H1 (cell line): Measurements from ENCODE around the gene MAPKAP1.

Source experiments
- SP1 ChIP-seq: IDR thresholded peaks from 2 replicates; pipeline ENCODE4 v1.6.1; 2011; ENCODE audit warnings: low read depth, low read length
- TF ChIP-seq, protein P1 (sequence below), 3 experiments: IDR thresholded peaks; 1 replicate in 2 of 3; 2 replicates in 1 of 3; pipeline versions ENCODE4 v1.5.1 to v1.6.1; 2011; ENCODE audit warnings: low read length in 3 of 3, mild to moderate bottlenecking in 3 of 3, inconsistent platforms in 2 of 3, low read depth in 1 of 3, moderate library complexity in 1 of 3; ENCODE audit not compliant: insufficient read depth in 1 of 3; ENCODE audit errors: control extremely low read depth in 1 of 3
- TF ChIP-seq, protein P2 (sequence below): IDR thresholded peaks from 2 replicates; pipeline ENCODE4 v1.6.1; 2012; ENCODE audit warnings: inconsistent platforms

GRCh38 chr9:125652759-125653158 is 54.2 kb downstream of the MAPKAP1 start:
- TF ChIP-seq, protein P1, sequence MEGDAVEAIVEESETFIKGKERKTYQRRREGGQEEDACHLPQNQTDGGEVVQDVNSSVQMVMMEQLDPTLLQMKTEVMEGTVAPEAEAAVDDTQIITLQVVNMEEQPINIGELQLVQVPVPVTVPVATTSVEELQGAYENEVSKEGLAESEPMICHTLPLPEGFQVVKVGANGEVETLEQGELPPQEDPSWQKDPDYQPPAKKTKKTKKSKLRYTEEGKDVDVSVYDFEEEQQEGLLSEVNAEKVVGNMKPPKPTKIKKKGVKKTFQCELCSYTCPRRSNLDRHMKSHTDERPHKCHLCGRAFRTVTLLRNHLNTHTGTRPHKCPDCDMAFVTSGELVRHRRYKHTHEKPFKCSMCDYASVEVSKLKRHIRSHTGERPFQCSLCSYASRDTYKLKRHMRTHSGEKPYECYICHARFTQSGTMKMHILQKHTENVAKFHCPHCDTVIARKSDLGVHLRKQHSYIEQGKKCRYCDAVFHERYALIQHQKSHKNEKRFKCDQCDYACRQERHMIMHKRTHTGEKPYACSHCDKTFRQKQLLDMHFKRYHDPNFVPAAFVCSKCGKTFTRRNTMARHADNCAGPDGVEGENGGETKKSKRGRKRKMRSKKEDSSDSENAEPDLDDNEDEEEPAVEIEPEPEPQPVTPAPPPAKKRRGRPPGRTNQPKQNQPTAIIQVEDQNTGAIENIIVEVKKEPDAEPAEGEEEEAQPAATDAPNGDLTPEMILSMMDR (IDR thresholded peaks at IDR 0.05; ENCODE audit: control extremely low read depth in 1 of 3, insufficient read depth in 1 of 3, low read depth in 1 of 3, low read length in 3 of 3) = no peak
- TF ChIP-seq SP1 = no peak
- TF ChIP-seq, protein P2, sequence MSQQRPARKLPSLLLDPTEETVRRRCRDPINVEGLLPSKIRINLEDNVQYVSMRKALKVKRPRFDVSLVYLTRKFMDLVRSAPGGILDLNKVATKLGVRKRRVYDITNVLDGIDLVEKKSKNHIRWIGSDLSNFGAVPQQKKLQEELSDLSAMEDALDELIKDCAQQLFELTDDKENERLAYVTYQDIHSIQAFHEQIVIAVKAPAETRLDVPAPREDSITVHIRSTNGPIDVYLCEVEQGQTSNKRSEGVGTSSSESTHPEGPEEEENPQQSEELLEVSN = no peak
